ENCODE results near the gene MRPL27.

DNA sequence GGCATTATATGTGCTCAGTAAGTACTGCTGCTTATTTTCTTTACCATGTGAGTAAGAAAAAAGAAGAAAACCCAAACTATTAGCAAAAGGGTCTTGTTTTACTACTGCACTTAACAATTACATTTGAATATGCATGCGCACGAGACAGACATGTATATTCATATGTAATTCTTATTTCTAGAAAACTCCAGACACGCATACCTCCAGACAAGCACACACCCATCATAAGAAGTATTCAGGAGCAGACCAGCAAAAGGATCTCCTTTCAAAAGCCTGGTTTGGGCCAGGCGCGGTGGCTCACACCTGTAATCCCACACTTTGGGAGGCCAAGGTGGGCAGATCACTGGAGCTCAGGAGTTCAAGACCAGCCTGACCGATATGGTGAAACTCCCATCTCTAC is 16.6 kb upstream of the MRPL27 start:
- no peak for TF ChIP-seq ZNF341 (tag by site-specific recombination; IDR thresholded peaks at IDR 0.05; ENCODE audit: low read depth)
- TF ChIP-seq ZNF600 (tag by site-specific recombination; IDR thresholded peaks at IDR 0.05): no peak
- TF ChIP-seq, protein P1, sequence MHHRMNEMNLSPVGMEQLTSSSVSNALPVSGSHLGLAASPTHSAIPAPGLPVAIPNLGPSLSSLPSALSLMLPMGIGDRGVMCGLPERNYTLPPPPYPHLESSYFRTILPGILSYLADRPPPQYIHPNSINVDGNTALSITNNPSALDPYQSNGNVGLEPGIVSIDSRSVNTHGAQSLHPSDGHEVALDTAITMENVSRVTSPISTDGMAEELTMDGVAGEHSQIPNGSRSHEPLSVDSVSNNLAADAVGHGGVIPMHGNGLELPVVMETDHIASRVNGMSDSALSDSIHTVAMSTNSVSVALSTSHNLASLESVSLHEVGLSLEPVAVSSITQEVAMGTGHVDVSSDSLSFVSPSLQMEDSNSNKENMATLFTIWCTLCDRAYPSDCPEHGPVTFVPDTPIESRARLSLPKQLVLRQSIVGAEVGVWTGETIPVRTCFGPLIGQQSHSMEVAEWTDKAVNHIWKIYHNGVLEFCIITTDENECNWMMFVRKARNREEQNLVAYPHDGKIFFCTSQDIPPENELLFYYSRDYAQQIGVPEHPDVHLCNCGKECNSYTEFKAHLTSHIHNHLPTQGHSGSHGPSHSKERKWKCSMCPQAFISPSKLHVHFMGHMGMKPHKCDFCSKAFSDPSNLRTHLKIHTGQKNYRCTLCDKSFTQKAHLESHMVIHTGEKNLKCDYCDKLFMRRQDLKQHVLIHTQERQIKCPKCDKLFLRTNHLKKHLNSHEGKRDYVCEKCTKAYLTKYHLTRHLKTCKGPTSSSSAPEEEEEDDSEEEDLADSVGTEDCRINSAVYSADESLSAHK (tag by site-specific recombination; IDR thresholded peaks at IDR 0.05): no peak
- no peak for TF ChIP-seq ZNF423 (tag by site-specific recombination; IDR thresholded peaks at IDR 0.05)
- no peak for TF ChIP-seq KLF1 (tag by site-specific recombination; IDR thresholded peaks at IDR 0.05)
